Rectal smooth muscle tissue (tissue), 1 donor: ENCODE data around the gene NKX2-8.
"Not testable (repeated sequence)": the region's sequence is repeated elsewhere in the genome, so short reads cannot be mapped to it uniquely, and the experiment has no call there.

Source experiments
- H3K27ac ChIP-seq: one replicate; pipeline ENCODE4 v1.7.0; 2013; ENCODE audit warnings: low read depth, low read length, inconsistent platforms
- H3K27me3 ChIP-seq: one replicate; pipeline ENCODE4 v1.7.0; 2013; ENCODE audit warnings: low read length; ENCODE audit not compliant: control insufficient read depth, insufficient read depth
- H3K36me3 ChIP-seq: one replicate; pipeline ENCODE4 v1.7.0; 2013; ENCODE audit warnings: low read length; ENCODE audit not compliant: control insufficient read depth, insufficient read depth
- H3K4me1 ChIP-seq: one replicate; pipeline ENCODE4 v1.7.0; 2013; ENCODE audit warnings: low read length; ENCODE audit not compliant: control insufficient read depth, insufficient read depth
- H3K4me3 ChIP-seq: one replicate; pipeline ENCODE4 v1.7.0; 2013; ENCODE audit warnings: low read length
- H3K9ac ChIP-seq: one replicate; pipeline ENCODE4 v1.7.0; 2013; ENCODE audit warnings: low read length

NKX2-8 gene

GRCh38 chr14:36556811-36557433 lies 25.5 kb downstream of the NKX2-8 start:
- Histone ChIP-seq H3K9ac (no peak overlapping the region), H3K4me3 (no peak overlapping the region)

GRCh38 chr14:36555998-36556743 lies 26.2 kb downstream of the NKX2-8 start:
- no peak overlapping the region for H3K4me3 ChIP-seq
- no peaks in the 10 kb centered on the region for H3K36me3 ChIP-seq
- no peak overlapping the region for H3K27ac ChIP-seq
- H3K4me1 ChIP-seq = no peaks in the 10 kb centered on the region
- no peak overlapping the region for H3K9ac ChIP-seq
- H3K27me3 ChIP-seq = no peaks in the 10 kb centered on the region

More at GRCh38 chr14:36556811-36557433, 25.5 kb downstream of the NKX2-8 start:
- Histone ChIP-seq H3K27ac (no peak overlapping the region), H3K27me3 (no peaks in the 10 kb centered on the region), H3K36me3 (no peaks in the 10 kb centered on the region), H3K4me1 (no peaks in the 10 kb centered on the region)

DNA sequence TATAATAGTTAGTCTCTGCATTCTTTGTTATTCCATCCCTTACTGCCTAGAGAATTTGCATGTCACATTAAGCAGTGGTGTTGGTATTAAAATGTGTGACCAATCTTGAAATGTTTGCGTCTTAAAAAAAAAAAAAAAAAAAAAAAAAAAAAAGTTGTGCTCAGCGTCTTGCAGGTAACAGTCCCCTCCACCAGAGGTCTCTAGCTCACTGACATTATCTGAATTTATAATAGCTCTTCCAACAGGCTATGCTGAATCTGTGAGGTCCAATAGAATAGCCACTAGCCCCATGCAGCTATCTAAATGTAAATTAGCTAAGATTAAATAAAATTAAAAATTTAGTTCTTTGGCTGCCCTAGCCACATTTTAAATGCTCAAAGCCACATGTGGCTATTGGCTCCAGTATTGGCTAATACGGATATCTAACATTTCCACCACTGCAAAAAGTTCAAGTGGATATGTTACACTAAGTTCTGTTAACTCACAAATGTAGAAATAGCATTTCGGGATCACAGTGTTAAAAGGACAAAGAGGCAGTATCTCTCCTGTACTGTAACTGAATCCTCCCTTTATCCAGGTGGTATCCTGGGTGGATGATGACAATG lies 28.7 kb downstream of the NKX2-8 start:
- Histone ChIP-seq H3K27ac (no peak overlapping the region), H3K9ac (no peak overlapping the region), H3K27me3 (no peaks in the 10 kb centered on the region), H3K4me3 (no peak overlapping the region), H3K4me1 (no peaks in the 10 kb centered on the region), H3K36me3 (no peaks in the 10 kb centered on the region)

GRCh38 chr14:36550899-36551298 lies 31.5 kb downstream of the NKX2-8 start:
- Histone ChIP-seq H3K27ac (no peak overlapping the region), H3K27me3 (no peaks in the 10 kb centered on the region), H3K9ac (no peak overlapping the region), H3K4me1 (no peaks in the 10 kb centered on the region), H3K4me3 (no peak overlapping the region), H3K36me3 (no peaks in the 10 kb centered on the region)

GRCh38 chr14:36544280-36544679 lies 38.1 kb downstream of the NKX2-8 start:
- H3K27me3 ChIP-seq, H3K36me3 ChIP-seq, H3K9ac ChIP-seq, H3K4me1 ChIP-seq, H3K4me3 ChIP-seq, H3K27ac ChIP-seq: not testable (repeated sequence)

GRCh38 chr14:36538051-36538450 lies 44.4 kb downstream of the NKX2-8 start:
- Histone ChIP-seq H3K9ac (no peak overlapping the region), H3K4me1 (no peaks in the 10 kb centered on the region), H3K36me3 (no peaks in the 10 kb centered on the region), H3K27me3 (no peaks in the 10 kb centered on the region), H3K27ac (no peak overlapping the region), H3K4me3 (no peak overlapping the region)
